Measurements from ENCODE around the gene LYL1.
"Not testable (repeated sequence)": the region's sequence is repeated elsewhere in the genome, so short reads cannot be mapped to it uniquely, and the experiment has no call there.

LYL1 gene

GRCh38 chr19:13102666-13103580, at the start of gene LYL1:
TSS of gene LYL1 (minus strand) at chr19:13102858. CDS start at chr19:13101171, 1,687 bp downstream.
- no peak for DNase-seq (ENCODE audit: low spot score)

GRCh38 chr19:13151605-13152355, 49.1 kb upstream of the LYL1 start:
- peak; percentile 97 for DNase-seq (ENCODE audit: low spot score)

GRCh38 chr19:13150931-13151604, 48.4 kb upstream of the LYL1 start:
- no peak for DNase-seq (ENCODE audit: low spot score)

GRCh38 chr19:13150187-13150930, 47.7 kb upstream of the LYL1 start, which contains the start of the genes IER2 and STX10:
TSS of gene IER2 (plus strand) at chr19:13150411. CDS start at chr19:13153187, 2,776 bp downstream.
TSS of gene STX10 (minus strand) at chr19:13150375. CDS start at chr19:13150173, 202 bp downstream.
- peak; percentile 97 for DNase-seq (ENCODE audit: low spot score)

GRCh38 chr19:13149628-13150186, 47.0 kb upstream of the LYL1 start:
- peak; percentile 35 for DNase-seq (ENCODE audit: low spot score)

- not testable (repeated sequence) for DNase-seq (ENCODE audit: low spot score)
Observed at GRCh38 chr19:13149173-13149627, 46.5 kb upstream of the LYL1 start.

- DNase-seq (ENCODE audit: low spot score) = no peak
Observed at GRCh38 chr19:13146763-13147563, 44.3 kb upstream of the LYL1 start.

- DNase-seq (ENCODE audit: low spot score) = no peak
Observed at GRCh38 chr19:13139633-13140311, 37.1 kb upstream of the LYL1 start.

- DNase-seq (ENCODE audit: low spot score) = no peak
Observed at GRCh38 chr19:13138916-13139198, 36.2 kb upstream of the LYL1 start.

- DNase-seq (ENCODE audit: low spot score) = no peak
Observed at GRCh38 chr19:13138171-13138915, 35.7 kb upstream of the LYL1 start.

GRCh38 chr19:13137290-13137794, 34.7 kb upstream of the LYL1 start:
- DNase-seq (ENCODE audit: low spot score) = no peak

GRCh38 chr19:13135068-13136062, 32.7 kb upstream of the LYL1 start:
- no peak for DNase-seq (ENCODE audit: low spot score)

GRCh38 chr19:13134626-13135025, 32.0 kb upstream of the LYL1 start:
- DNase-seq (ENCODE audit: low spot score) = no peak

GRCh38 chr19:13133241-13133870, 30.7 kb upstream of the LYL1 start:
- DNase-seq (ENCODE audit: low spot score) = peak; percentile 51

GRCh38 chr19:13132471-13133180, 30.0 kb upstream of the LYL1 start:
- DNase-seq (ENCODE audit: low spot score) = no peak

- DNase-seq (ENCODE audit: low spot score) = no peak
Observed at GRCh38 chr19:13130886-13131490, 28.3 kb upstream of the LYL1 start.
